ENCODE measurements around the gene NXPE1. TPM values are rescaled to one million over a fixed set of nuclear protein-coding genes. Genes with fewer than 3 reads are reported as not detected.

NXPE1 gene
- total and polyA plus RNA-seq, 8 donors = 176 TPM; not detected in 7

DNA sequence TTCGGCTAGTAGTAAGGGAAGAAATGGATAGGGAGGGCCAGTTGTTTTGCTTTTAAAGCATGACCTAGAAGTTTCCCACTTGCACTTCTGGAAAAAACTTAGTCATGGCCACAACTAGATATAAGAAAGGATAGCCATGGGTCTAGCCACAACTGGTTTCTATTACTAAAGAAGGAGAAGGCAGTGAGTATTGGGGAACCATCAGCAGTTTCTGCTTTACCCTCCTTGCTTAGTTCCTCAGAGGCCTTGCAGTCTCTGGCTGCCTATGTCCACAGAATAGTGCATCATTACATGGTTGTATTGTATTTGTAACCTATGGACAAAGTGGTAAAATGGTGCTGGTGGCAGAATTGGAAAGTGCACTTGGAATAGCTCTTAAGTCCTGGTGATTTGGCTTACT is 35.6 kb downstream of the NXPE1 start:
- DNase-seq = no peak
- Histone ChIP-seq H3K4me3 (no peak overlapping the region), H3K36me3 (no peaks in the 10 kb centered on the region), H3K4me1 (no peaks in the 10 kb centered on the region), H3K27ac (no peak overlapping the region), H3K9me3 (peaks cover 8 to 22% (median 12%) of the 10 kb centered on the region in 4 donors), H3K27me3 (no peaks in the 10 kb centered on the region)
- TF ChIP-seq, protein P1, sequence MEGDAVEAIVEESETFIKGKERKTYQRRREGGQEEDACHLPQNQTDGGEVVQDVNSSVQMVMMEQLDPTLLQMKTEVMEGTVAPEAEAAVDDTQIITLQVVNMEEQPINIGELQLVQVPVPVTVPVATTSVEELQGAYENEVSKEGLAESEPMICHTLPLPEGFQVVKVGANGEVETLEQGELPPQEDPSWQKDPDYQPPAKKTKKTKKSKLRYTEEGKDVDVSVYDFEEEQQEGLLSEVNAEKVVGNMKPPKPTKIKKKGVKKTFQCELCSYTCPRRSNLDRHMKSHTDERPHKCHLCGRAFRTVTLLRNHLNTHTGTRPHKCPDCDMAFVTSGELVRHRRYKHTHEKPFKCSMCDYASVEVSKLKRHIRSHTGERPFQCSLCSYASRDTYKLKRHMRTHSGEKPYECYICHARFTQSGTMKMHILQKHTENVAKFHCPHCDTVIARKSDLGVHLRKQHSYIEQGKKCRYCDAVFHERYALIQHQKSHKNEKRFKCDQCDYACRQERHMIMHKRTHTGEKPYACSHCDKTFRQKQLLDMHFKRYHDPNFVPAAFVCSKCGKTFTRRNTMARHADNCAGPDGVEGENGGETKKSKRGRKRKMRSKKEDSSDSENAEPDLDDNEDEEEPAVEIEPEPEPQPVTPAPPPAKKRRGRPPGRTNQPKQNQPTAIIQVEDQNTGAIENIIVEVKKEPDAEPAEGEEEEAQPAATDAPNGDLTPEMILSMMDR (IDR thresholded peaks at IDR 0.05) = no peak
- TF ChIP-seq POLR2A (IDR thresholded peaks at IDR 0.05) (no peak), EP300 (IDR thresholded peaks at IDR 0.05) (no peak), POLR2AphosphoS5 (IDR thresholded peaks at IDR 0.05) (no peak)
- WGBS, 5 donors = 62 to 91% (median 83%) methylated on average over 1 of the region's 1 CpG
- intact Hi-C loops (cut with DNase I; ENCODE audit: low total_unique reads) = no loop called here

DNA sequence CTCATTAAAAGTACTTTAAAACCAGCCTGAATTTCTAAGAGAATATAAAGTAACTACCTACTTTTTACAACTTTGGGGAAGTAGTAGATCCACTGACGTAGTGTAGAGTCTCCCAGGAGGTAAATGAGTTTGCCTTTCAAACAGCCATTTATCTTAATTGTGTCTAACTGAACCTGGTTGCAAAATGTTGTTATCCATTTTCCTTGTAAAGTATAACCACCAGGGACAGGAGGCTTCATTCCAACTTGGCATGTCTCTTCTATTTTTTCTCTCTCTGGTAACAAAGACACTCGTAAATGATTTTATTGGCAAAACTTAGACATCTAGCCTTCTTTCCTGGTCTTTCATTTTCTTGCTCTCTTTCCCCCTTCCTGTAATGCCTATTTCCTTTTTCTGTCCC is 36.9 kb downstream of the NXPE1 start:
- DNase-seq = no peak
- WGBS, 5 donors = 44 to 69% (median 60%) methylated on average over 2 of the region's 2 CpGs
- TF ChIP-seq, protein P1 (IDR thresholded peaks at IDR 0.05) = no peak
- TF ChIP-seq POLR2A (IDR thresholded peaks at IDR 0.05) = no peak
- TF ChIP-seq POLR2AphosphoS5 (IDR thresholded peaks at IDR 0.05) = no peak
- no peak for TF ChIP-seq EP300 (IDR thresholded peaks at IDR 0.05)

DNA sequence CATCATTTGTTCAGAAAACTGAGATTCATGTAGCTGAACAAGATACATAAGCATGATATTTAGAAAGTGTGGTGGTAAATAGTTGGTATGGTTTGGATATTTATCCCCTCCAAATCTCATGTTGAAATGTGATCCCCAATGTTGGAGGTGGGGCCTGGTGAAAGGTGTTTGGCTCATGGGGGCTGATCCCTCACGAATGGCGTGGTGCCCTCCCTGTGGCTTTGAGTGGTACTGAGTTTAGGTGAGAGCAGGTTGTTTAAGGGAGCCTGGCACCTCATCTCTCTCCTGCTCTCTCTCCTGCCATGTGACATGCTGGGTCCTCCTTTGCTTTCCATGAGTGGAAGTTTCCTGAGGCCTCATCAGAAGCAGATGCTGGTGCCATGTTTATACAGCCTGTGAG is 48.1 kb downstream of the NXPE1 start:
- TF ChIP-seq POLR2AphosphoS5 (IDR thresholded peaks at IDR 0.05) (no peak), EP300 (IDR thresholded peaks at IDR 0.05) (no peak), POLR2A (IDR thresholded peaks at IDR 0.05) (no peak)
- TF ChIP-seq, protein P1 (IDR thresholded peaks at IDR 0.05) = no peak
- 74 to 100% (median 81%) methylated on average over 2 of the region's 2 CpGs for WGBS, 5 donors
- intact Hi-C loops (cut with DNase I; ENCODE audit: low total_unique reads) = no loop called here

More for the DNA sequence above, 36.9 kb downstream of the NXPE1 start:
- no peaks in the 10 kb centered on the region for H3K4me1 ChIP-seq
- H3K4me3 ChIP-seq = no peak overlapping the region
- H3K36me3 ChIP-seq = no peaks in the 10 kb centered on the region
- no peak overlapping the region for H3K27ac ChIP-seq
- H3K27me3 ChIP-seq = no peaks in the 10 kb centered on the region
- peaks cover 8 to 22% (median 12%) of the 10 kb centered on the region in 4 donors for H3K9me3 ChIP-seq
- intact Hi-C loops (cut with DNase I; ENCODE audit: low total_unique reads) = no loop called here

DNA sequence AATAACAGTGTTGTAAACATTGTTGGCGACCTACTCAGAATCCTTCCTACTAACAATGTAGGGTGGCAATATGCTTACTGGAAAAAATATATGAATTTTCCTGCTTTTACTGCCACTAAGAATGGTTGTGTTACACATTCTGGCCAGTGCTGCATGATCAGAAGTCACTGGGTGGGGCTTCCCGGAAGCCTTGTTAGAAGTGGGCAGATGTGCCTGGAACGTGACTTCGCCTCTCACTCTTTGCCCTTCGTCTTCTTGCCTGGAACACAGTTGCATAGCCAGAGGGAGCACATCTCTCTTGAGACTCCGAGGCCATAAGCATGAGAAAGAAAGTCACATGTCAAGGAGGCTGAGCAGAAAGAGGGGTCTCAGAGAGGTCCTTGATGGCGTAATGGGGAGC is 48.6 kb downstream of the NXPE1 start:
- peaks cover 0 to 11% (median 3%) of the 10 kb centered on the region in 4 donors for H3K9me3 ChIP-seq
- no peaks in the 10 kb centered on the region for H3K27me3 ChIP-seq
- H3K27ac ChIP-seq = no peak overlapping the region
- H3K4me3 ChIP-seq = no peak overlapping the region
- WGBS, 5 donors = 80 to 94% (median 90%) methylated on average over 7 of the region's 7 CpGs
- DNase-seq = no peak
- H3K36me3 ChIP-seq = no peaks in the 10 kb centered on the region
- no peaks in the 10 kb centered on the region for H3K4me1 ChIP-seq
- intact Hi-C loops (cut with DNase I; ENCODE audit: low total_unique reads) = no loop called here
- no peak for TF ChIP-seq POLR2A (IDR thresholded peaks at IDR 0.05)
- TF ChIP-seq EP300 (IDR thresholded peaks at IDR 0.05) = no peak
- TF ChIP-seq, protein P1 (IDR thresholded peaks at IDR 0.05) = no peak
- no peak for TF ChIP-seq POLR2AphosphoS5 (IDR thresholded peaks at IDR 0.05)

More for the DNA sequence above, 48.1 kb downstream of the NXPE1 start:
- DNase-seq = no peak
- Histone ChIP-seq H3K27ac (no peak overlapping the region), H3K4me1 (no peaks in the 10 kb centered on the region), H3K27me3 (no peaks in the 10 kb centered on the region), H3K36me3 (no peaks in the 10 kb centered on the region), H3K9me3 (peaks cover 0 to 11% (median 3%) of the 10 kb centered on the region in 4 donors), H3K4me3 (no peak overlapping the region)
